NCI-H1694 treated with DMSO at 0.1 percent for 48 hours (cell line): ENCODE results near the gene KCTD13.
"Not testable (repeated sequence)": the region's sequence is repeated elsewhere in the genome, so short reads cannot be mapped to it uniquely, and the experiment has no call there.

Source experiments
- DNase-seq: peaks from one replicate; lab custom pipeline; 2025; lab: John Stamatoyannopoulos, UW

Gene KCTD13

GRCh38 chr16:29925781-29926710 is at the start of gene KCTD13:
Gene KCTD13 (minus strand): TSS chr16:29926226. CDS start chr16:29926033, 193 bp downstream.
- DNase-seq = peak; percentile 49

- DNase-seq = no peak
These were observed 49.1 kb upstream of the KCTD13 start for GRCh38 chr16:29975134-29975538.

GRCh38 chr16:29974291-29975133 is 48.5 kb upstream of the KCTD13 start:
- no peak for DNase-seq

- DNase-seq = peak; percentile 86
These were observed 47.6 kb upstream of the KCTD13 start, which contains the start of gene TAOK2 for GRCh38 chr16:29973384-29974246. Gene TAOK2 (plus strand): TSS chr16:29973868. CDS start chr16:29977773, 3,905 bp downstream.

GRCh38 chr16:29972992-29973383 is 47.0 kb upstream of the KCTD13 start:
- DNase-seq = no peak

- no peak for DNase-seq
These were observed 46.5 kb upstream of the KCTD13 start for GRCh38 chr16:29972500-29972899.

- no peak for DNase-seq
These were observed 45.3 kb upstream of the KCTD13 start for GRCh38 chr16:29971304-29971703.

- no peak for DNase-seq
These were observed 42.2 kb upstream of the KCTD13 start for GRCh38 chr16:29968205-29968604.

GRCh38 chr16:29963021-29963743 is 37.2 kb upstream of the KCTD13 start:
- DNase-seq = no peak

- no peak for DNase-seq
These were observed 36.4 kb upstream of the KCTD13 start for GRCh38 chr16:29962344-29962994.

- DNase-seq = peak; percentile 68
These were observed 35.7 kb upstream of the KCTD13 start, which contains the start of gene TMEM219 for GRCh38 chr16:29961479-29962343. Gene TMEM219 (plus strand): TSS chr16:29962079. CDS start chr16:29963144, 1,065 bp downstream.

GRCh38 chr16:29961127-29961478 is 35.1 kb upstream of the KCTD13 start:
- peak; percentile 10 for DNase-seq

GRCh38 chr16:29959821-29960220 is 33.8 kb upstream of the KCTD13 start:
- DNase-seq = not testable (repeated sequence)

- no peak for DNase-seq
These were observed 33.3 kb upstream of the KCTD13 start for GRCh38 chr16:29959293-29959692.

- no peak for DNase-seq
These were observed 32.7 kb upstream of the KCTD13 start for GRCh38 chr16:29958756-29959155.

GRCh38 chr16:29951625-29952365 is 25.8 kb upstream of the KCTD13 start:
- no peak for DNase-seq

- no peak for DNase-seq
These were observed 24.9 kb upstream of the KCTD13 start for GRCh38 chr16:29950806-29951461.

- DNase-seq = no peak
These were observed 21.9 kb upstream of the KCTD13 start for GRCh38 chr16:29947897-29948296.
